Liver (tissue), 9 donors: ENCODE measurements around the gene TBC1D16. TPM values are rescaled to one million over a fixed set of nuclear protein-coding genes. Genes with fewer than 3 reads are reported as not detected.

Experiments used
- DNase-seq: peaks from one replicate; pipeline ENCODE4 v3.0.0-alpha.2; 2017; ENCODE audit warnings: low spot score
- H3K27ac ChIP-seq, 2 donors: one replicate each; pipeline ENCODE4 v1.7.0; 2013; ENCODE audit warnings: inconsistent platforms in 2 of 2, low read length in 2 of 2, control low read depth in 1 of 2, low read depth in 1 of 2, mild to moderate bottlenecking in 1 of 2
- H3K27me3 ChIP-seq, 4 donors: one replicate each; pipeline versions ENCODE4 v1.6.1 to v1.7.0; 2013; ENCODE audit warnings: low read length in 3 of 4, inconsistent platforms in 1 of 4, mild to moderate bottlenecking in 1 of 4, moderate library complexity in 1 of 4; ENCODE audit not compliant: control insufficient read depth in 4 of 4, insufficient read depth in 4 of 4
- H3K36me3 ChIP-seq, 4 donors: one replicate each; pipeline versions ENCODE4 v1.6.1 to v1.7.0; 2013; ENCODE audit warnings: low read length in 3 of 4, mild to moderate bottlenecking in 3 of 4, low read depth in 1 of 4, moderate library complexity in 1 of 4; ENCODE audit not compliant: control insufficient read depth in 4 of 4, insufficient read depth in 3 of 4
- H3K4me1 ChIP-seq, 4 donors: one replicate each; pipeline versions ENCODE4 v1.6.1 to v1.7.0; 2013; ENCODE audit warnings: low read length in 3 of 4, mild to moderate bottlenecking in 3 of 4, moderate library complexity in 1 of 4; ENCODE audit not compliant: control insufficient read depth in 4 of 4, insufficient read depth in 4 of 4
- H3K4me3 ChIP-seq, 3 donors: one replicate each; pipeline versions ENCODE4 v1.6.1 to v1.7.0; 2013; ENCODE audit warnings: low read length in 3 of 3, control low read depth in 1 of 3, low read depth in 1 of 3, mild to moderate bottlenecking in 1 of 3
- H3K9ac ChIP-seq, 2 donors: one replicate each; pipeline ENCODE4 v1.7.0; 2013; ENCODE audit warnings: low read length in 2 of 2, mild to moderate bottlenecking in 2 of 2, moderate library complexity in 2 of 2, control low read depth in 1 of 2, low read depth in 1 of 2
- H3K9me3 ChIP-seq, 4 donors: one replicate each; pipeline versions ENCODE4 v1.6.1 to v1.7.0; 2013; ENCODE audit warnings: low read length in 3 of 4; ENCODE audit not compliant: control insufficient read depth in 4 of 4
- FOXA1 ChIP-seq: IDR thresholded peaks from 2 replicates; pipeline ENCODE4 v1.6.1; 2016; ENCODE audit warnings: antibody characterized with exemption
- HNF4A ChIP-seq, 2 donors: conservative IDR thresholded peaks; 2 replicates each; pipeline ENCODE4 v1.6.1; 2016; ENCODE audit warnings: antibody characterized with exemption in 2 of 2, mild to moderate bottlenecking in 2 of 2
- RAD21 ChIP-seq, 2 donors: IDR thresholded peaks; 2 replicates each; pipeline ENCODE4 v1.6.1; 2016; ENCODE audit warnings: antibody characterized with exemption in 2 of 2, mild to moderate bottlenecking in 2 of 2
- RXRA ChIP-seq, 2 donors: IDR thresholded peaks; 2 replicates each; pipeline ENCODE4 v1.6.1; 2017 to 2018; ENCODE audit warnings: antibody characterized with exemption in 2 of 2, mild to moderate bottlenecking in 1 of 2
- TAF1 ChIP-seq: conservative IDR thresholded peaks from 2 replicates; pipeline ENCODE4 v1.6.1; 2016; ENCODE audit warnings: antibody characterized with exemption, mild to moderate bottlenecking
- WGBS: extraction: QIAGEN DNeasy Blood & Tissue Kit; methylation state at CpG from one replicate; pipeline ENCODE4 v1.1.7; 2013; 5-methylcytosine and 5-hydroxymethylcytosine counted together
- polyA plus RNA-seq, 2 donors: library from polyadenylated mRNA; stranded (reverse) in 1 of 2; unstranded in 1 of 2; fragments of 200-250 nt in 1 of 2; fragments of >200 nt in 1 of 2; fragmentation: Nextera tagmentation in 1 of 2; extraction: Ambion mirVana in 1 of 2; gene quantifications; one replicate each; pipeline versions ENCODE4 v1.2.1 to v1.2.3, GENCODE V29; 2013 to 2015
- total RNA-seq, 2 donors: library from RNA; depleted of rRNA; stranded (reverse); fragments of >200 nt; gene quantifications; one replicate each; pipeline ENCODE4 v1.2.3, GENCODE V29; 2014
- TF ChIP-seq, protein P1 (sequence below): fragments of 150-350 bp; IDR thresholded peaks from 2 replicates; pipeline ENCODE4 v1.5.1; 2017; ENCODE audit warnings: improper control_type of control experiment, low read depth, low read length; ENCODE audit not compliant: missing input control
- TF ChIP-seq, protein P2 (sequence below): IDR thresholded peaks from 2 replicates; pipeline ENCODE4 v1.6.1; 2016; ENCODE audit warnings: antibody characterized with exemption
- TF ChIP-seq, protein P3 (sequence below): IDR thresholded peaks from 2 replicates; pipeline ENCODE4 v1.6.1; 2016; ENCODE audit warnings: antibody characterized with exemption
- TF ChIP-seq, protein P4 (sequence below): IDR thresholded peaks from 2 replicates; pipeline ENCODE4 v1.6.1; 2016; ENCODE audit warnings: antibody characterized with exemption, mild to moderate bottlenecking
- donor health status: healthy.
- donor health status: healthy.
- donor health status: healthy.
- donor health status: healthy.
- donor health status: healthy.

Gene TBC1D16
- total and polyA plus RNA-seq, 4 donors, result 3.4 to 29.5 (median 4.7) TPM

DNA sequence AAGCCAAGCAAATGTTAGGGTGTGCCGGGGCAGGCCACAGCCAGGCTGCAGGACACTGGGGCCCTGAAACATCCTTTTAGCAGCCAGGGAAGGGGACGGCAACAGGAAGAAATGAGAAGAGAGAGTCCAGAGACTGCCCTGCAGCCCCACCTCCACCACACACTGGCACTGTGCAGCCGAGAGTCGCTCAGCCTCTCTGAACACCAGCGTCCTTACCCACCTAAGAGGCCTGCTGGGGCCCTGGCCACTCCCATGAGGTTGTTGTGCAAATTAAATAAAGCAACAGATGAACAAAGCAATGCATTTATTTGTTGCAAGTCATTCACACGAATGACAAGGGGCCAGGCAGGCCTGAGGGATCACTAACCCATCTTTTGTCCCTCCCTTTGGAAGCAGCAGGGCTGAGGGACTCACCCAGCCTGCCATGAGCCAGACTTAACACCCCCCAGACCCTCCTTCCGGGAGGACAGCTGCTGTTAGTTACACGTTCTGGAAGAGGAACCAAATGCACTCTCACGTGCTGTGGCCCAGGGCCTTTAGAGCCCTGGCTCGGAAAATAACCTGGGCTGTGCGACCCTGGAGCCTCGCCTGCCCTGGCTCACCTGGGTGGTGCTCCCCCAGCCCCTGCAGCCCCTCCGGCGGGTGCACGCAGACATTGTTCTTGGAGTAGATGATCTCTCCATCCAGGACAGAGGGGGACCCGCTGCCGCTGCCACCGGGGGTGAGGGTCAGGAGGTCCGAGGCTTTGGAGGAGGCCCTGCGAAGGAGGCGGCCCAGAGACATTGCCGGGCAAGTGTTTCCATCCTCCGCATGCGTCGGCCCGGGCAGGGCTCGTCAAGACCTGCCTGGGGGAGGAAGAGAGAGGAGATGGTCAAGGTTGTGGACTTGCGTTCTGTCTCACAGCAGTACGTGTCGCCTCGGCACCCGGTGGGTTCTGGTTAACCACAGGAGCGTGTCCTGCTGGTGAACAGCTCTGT is 22.6 kb downstream of the TBC1D16 start (continued):
- TF ChIP-seq, protein P1, sequence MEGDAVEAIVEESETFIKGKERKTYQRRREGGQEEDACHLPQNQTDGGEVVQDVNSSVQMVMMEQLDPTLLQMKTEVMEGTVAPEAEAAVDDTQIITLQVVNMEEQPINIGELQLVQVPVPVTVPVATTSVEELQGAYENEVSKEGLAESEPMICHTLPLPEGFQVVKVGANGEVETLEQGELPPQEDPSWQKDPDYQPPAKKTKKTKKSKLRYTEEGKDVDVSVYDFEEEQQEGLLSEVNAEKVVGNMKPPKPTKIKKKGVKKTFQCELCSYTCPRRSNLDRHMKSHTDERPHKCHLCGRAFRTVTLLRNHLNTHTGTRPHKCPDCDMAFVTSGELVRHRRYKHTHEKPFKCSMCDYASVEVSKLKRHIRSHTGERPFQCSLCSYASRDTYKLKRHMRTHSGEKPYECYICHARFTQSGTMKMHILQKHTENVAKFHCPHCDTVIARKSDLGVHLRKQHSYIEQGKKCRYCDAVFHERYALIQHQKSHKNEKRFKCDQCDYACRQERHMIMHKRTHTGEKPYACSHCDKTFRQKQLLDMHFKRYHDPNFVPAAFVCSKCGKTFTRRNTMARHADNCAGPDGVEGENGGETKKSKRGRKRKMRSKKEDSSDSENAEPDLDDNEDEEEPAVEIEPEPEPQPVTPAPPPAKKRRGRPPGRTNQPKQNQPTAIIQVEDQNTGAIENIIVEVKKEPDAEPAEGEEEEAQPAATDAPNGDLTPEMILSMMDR, result no peak

DNA sequence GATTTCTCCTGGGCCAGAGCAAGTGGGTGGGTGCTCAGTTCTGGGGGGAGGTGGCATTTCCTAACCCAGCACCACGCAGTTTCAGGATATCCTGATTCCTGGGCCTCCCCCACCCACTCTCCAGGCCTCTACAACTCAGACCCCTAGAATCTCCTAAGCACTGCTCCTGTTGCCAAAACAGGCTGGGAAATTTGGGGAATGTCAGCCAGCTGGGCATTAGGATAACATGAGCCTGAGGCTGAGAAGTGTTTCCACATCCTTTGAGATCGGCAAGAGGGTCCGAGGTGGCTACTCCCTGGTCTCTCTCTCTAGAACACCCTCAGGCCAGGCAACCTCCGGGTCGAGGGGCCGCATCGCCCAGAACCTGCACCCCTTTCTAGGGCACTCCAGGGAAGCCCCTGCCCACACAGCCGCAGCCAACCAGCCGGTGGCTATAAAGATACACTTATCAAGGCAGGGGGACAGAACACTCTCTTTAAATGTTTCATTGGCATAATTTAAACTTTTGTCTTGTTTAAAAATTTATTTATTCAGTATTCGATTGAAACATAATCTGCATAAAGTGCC is 23.6 kb downstream of the TBC1D16 start:
- no peak for DNase-seq
- no peak for TF ChIP-seq HNF4A (conservative IDR thresholded peaks at IDR 0.05)
- TF ChIP-seq RXRA (IDR thresholded peaks at IDR 0.05), result no peak
- TF ChIP-seq, protein P2, sequence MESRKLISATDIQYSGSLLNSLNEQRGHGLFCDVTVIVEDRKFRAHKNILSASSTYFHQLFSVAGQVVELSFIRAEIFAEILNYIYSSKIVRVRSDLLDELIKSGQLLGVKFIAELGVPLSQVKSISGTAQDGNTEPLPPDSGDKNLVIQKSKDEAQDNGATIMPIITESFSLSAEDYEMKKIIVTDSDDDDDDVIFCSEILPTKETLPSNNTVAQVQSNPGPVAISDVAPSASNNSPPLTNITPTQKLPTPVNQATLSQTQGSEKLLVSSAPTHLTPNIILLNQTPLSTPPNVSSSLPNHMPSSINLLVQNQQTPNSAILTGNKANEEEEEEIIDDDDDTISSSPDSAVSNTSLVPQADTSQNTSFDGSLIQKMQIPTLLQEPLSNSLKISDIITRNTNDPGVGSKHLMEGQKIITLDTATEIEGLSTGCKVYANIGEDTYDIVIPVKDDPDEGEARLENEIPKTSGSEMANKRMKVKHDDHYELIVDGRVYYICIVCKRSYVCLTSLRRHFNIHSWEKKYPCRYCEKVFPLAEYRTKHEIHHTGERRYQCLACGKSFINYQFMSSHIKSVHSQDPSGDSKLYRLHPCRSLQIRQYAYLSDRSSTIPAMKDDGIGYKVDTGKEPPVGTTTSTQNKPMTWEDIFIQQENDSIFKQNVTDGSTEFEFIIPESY, result no peak
- no peak for TF ChIP-seq FOXA1
- TF ChIP-seq, protein P3, sequence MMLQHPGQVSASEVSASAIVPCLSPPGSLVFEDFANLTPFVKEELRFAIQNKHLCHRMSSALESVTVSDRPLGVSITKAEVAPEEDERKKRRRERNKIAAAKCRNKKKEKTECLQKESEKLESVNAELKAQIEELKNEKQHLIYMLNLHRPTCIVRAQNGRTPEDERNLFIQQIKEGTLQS, result no peak
- TF ChIP-seq TAF1, result no peak
- TF ChIP-seq, protein P4, sequence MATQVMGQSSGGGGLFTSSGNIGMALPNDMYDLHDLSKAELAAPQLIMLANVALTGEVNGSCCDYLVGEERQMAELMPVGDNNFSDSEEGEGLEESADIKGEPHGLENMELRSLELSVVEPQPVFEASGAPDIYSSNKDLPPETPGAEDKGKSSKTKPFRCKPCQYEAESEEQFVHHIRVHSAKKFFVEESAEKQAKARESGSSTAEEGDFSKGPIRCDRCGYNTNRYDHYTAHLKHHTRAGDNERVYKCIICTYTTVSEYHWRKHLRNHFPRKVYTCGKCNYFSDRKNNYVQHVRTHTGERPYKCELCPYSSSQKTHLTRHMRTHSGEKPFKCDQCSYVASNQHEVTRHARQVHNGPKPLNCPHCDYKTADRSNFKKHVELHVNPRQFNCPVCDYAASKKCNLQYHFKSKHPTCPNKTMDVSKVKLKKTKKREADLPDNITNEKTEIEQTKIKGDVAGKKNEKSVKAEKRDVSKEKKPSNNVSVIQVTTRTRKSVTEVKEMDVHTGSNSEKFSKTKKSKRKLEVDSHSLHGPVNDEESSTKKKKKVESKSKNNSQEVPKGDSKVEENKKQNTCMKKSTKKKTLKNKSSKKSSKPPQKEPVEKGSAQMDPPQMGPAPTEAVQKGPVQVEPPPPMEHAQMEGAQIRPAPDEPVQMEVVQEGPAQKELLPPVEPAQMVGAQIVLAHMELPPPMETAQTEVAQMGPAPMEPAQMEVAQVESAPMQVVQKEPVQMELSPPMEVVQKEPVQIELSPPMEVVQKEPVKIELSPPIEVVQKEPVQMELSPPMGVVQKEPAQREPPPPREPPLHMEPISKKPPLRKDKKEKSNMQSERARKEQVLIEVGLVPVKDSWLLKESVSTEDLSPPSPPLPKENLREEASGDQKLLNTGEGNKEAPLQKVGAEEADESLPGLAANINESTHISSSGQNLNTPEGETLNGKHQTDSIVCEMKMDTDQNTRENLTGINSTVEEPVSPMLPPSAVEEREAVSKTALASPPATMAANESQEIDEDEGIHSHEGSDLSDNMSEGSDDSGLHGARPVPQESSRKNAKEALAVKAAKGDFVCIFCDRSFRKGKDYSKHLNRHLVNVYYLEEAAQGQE, result no peak
- no peak for TF ChIP-seq RAD21 (IDR thresholded peaks at IDR 0.05)
- TF ChIP-seq, protein P1, result no peak
- WGBS, result 93% methylated on average over 10 of the region's 10 CpGs

More for the DNA sequence above, 23.6 kb downstream of the TBC1D16 start:
- H3K36me3 ChIP-seq, result peaks cover 0 to 9% (median 2%) of the 10 kb centered on the region in 4 donors
- no peak overlapping the region for H3K27ac ChIP-seq
- H3K4me1 ChIP-seq, result peaks cover 3 to 13% (median 8%) of the 10 kb centered on the region in 4 donors
- no peak overlapping the region for H3K4me3 ChIP-seq
- no peaks in the 10 kb centered on the region for H3K9me3 ChIP-seq
- no peaks in the 10 kb centered on the region for H3K27me3 ChIP-seq
- H3K9ac ChIP-seq, result no peak overlapping the region
